GM21367 (cell line): ENCODE measurements around the gene GPR31.
"Not testable (repeated sequence)": the region's sequence is repeated elsewhere in the genome, so short reads cannot be mapped to it uniquely, and the experiment has no call there.

Experiments used
- ATAC-seq: cut with Tn5 transposase; IDR thresholded peaks from one replicate; pipeline ENCODE4 v1.9.1; 2021; ENCODE audit not compliant: unreplicated experiment

Gene GPR31

GRCh38 chr6:167157863-167158262 lies at the start of gene GPR31:
GPR31 (minus strand) TSS chr6:167157980; CDS start chr6:167157831, 149 bp downstream.
- ATAC-seq = no peak

- ATAC-seq = no peak
These were observed 49.7 kb upstream of the GPR31 start for GRCh38 chr6:167207527-167207926.

- not testable (repeated sequence) for ATAC-seq
These were observed 47.5 kb upstream of the GPR31 start for GRCh38 chr6:167205316-167205715.

GRCh38 chr6:167204059-167204348 lies 46.2 kb upstream of the GPR31 start:
- ATAC-seq = not testable (repeated sequence)

- not testable (repeated sequence) for ATAC-seq
These were observed 45.7 kb upstream of the GPR31 start for GRCh38 chr6:167203261-167204058.

- not testable (repeated sequence) for ATAC-seq
These were observed 44.8 kb upstream of the GPR31 start for GRCh38 chr6:167202613-167203012.

GRCh38 chr6:167200806-167201205 lies 43.0 kb upstream of the GPR31 start:
- ATAC-seq = no peak

GRCh38 chr6:167195941-167196610 lies 38.3 kb upstream of the GPR31 start:
- ATAC-seq = not testable (repeated sequence)

- ATAC-seq = not testable (repeated sequence)
These were observed 35.8 kb upstream of the GPR31 start for GRCh38 chr6:167193515-167194125.

- ATAC-seq = not testable (repeated sequence)
These were observed 33.3 kb upstream of the GPR31 start for GRCh38 chr6:167191043-167191583.

GRCh38 chr6:167187275-167187674 lies 29.5 kb upstream of the GPR31 start:
- not testable (repeated sequence) for ATAC-seq

- ATAC-seq = not testable (repeated sequence)
These were observed 27.3 kb upstream of the GPR31 start for GRCh38 chr6:167185101-167185500.

- peak; percentile 70 for ATAC-seq
These were observed 25.1 kb upstream of the GPR31 start for GRCh38 chr6:167182913-167183314.

GRCh38 chr6:167181351-167181750 lies 23.6 kb upstream of the GPR31 start:
- not testable (repeated sequence) for ATAC-seq

GRCh38 chr6:167180086-167180485 lies 22.3 kb upstream of the GPR31 start:
- not testable (repeated sequence) for ATAC-seq

GRCh38 chr6:167178896-167179655 lies 21.3 kb upstream of the GPR31 start:
- ATAC-seq = not testable (repeated sequence)

- not testable (repeated sequence) for ATAC-seq
These were observed 19.5 kb upstream of the GPR31 start for GRCh38 chr6:167177271-167177670.

GRCh38 chr6:167172011-167172410 lies 14.2 kb upstream of the GPR31 start:
- not testable (repeated sequence) for ATAC-seq

GRCh38 chr6:167171300-167171699 lies 13.5 kb upstream of the GPR31 start:
- ATAC-seq = not testable (repeated sequence)

- ATAC-seq = not testable (repeated sequence)
These were observed 12.1 kb upstream of the GPR31 start for GRCh38 chr6:167169867-167170266.

GRCh38 chr6:167168296-167168695 lies 10.5 kb upstream of the GPR31 start:
- ATAC-seq = not testable (repeated sequence)
